Gastroesophageal sphincter (tissue), 3 donors: ENCODE data around the gene RPEL1.

ENCODE experiments used
- CTCF ChIP-seq, 4 experiments: fragments of 200-600 bp in 2 of 4; fragments of 450-650 bp in 2 of 4; sonication (generic) in 1 of 4; IDR thresholded peaks; one replicate each; pipeline ENCODE4 v1.5.1; 2017 to 2019; ENCODE audit warnings: antibody characterized with exemption in 4 of 4, mild to moderate bottlenecking in 2 of 4, moderate library complexity in 2 of 4
- EP300 ChIP-seq: sonication (generic); formaldehyde crosslinking; IDR thresholded peaks from one replicate; pipeline ENCODE4 v1.6.1; 2017; ENCODE audit warnings: antibody characterized with exemption, mild to moderate bottlenecking
- POLR2A ChIP-seq, 2 donors: fragments of 450-650 bp; IDR thresholded peaks; one replicate each; pipeline ENCODE4 v1.6.1; 2017; ENCODE audit warnings: antibody characterized with exemption in 2 of 2, mild to moderate bottlenecking in 2 of 2, moderate library complexity in 1 of 2
- POLR2AphosphoS5 ChIP-seq: sonication (generic); formaldehyde crosslinking; IDR thresholded peaks from one replicate; pipeline ENCODE4 v1.6.1; 2017; ENCODE audit warnings: antibody characterized with exemption

GRCh38 chr10:103278862-103279298, 33.2 kb downstream of the RPEL1 start:
- TF ChIP-seq POLR2A (IDR thresholded peaks at IDR 0.05) (no peak), CTCF (IDR thresholded peaks at IDR 0.05) (no peak), EP300 (no peak), POLR2AphosphoS5 (no peak)
